ENCODE results near the gene FYTTD1.
"Not testable (repeated sequence)": the region's sequence is repeated elsewhere in the genome, so short reads cannot be mapped to it uniquely, and the experiment has no call there.

The FYTTD1 gene

GRCh38 chr3:197749601-197750395, at the start of gene FYTTD1:
TSS of gene FYTTD1 (plus strand) at chr3:197749883. CDS start at chr3:197749972, 89 bp downstream.
- no peak for DNase-seq (ENCODE audit: low read depth)

GRCh38 chr3:197700095-197700494, 49.6 kb upstream of the FYTTD1 start:
- DNase-seq (ENCODE audit: low read depth), result no peak

- DNase-seq (ENCODE audit: low read depth), result no peak
Measured at GRCh38 chr3:197701841-197702240, 47.8 kb upstream of the FYTTD1 start.

GRCh38 chr3:197706658-197707057, 43.0 kb upstream of the FYTTD1 start:
- DNase-seq (ENCODE audit: low read depth), result no peak

- no peak for DNase-seq (ENCODE audit: low read depth)
Measured at GRCh38 chr3:197709135-197709534, 40.5 kb upstream of the FYTTD1 start.

GRCh38 chr3:197710965-197711364, 38.7 kb upstream of the FYTTD1 start:
- not testable (repeated sequence) for DNase-seq (ENCODE audit: low read depth)

GRCh38 chr3:197711973-197712707, 37.5 kb upstream of the FYTTD1 start:
- DNase-seq (ENCODE audit: low read depth), result peak; percentile 96

GRCh38 chr3:197713477-197713822, 36.2 kb upstream of the FYTTD1 start:
- no peak for DNase-seq (ENCODE audit: low read depth)

- DNase-seq (ENCODE audit: low read depth), result no peak
Measured at GRCh38 chr3:197714251-197714650, 35.4 kb upstream of the FYTTD1 start.

GRCh38 chr3:197718891-197719290, 30.8 kb upstream of the FYTTD1 start:
- peak; percentile 85 for DNase-seq (ENCODE audit: low read depth)

- no peak for DNase-seq (ENCODE audit: low read depth)
Measured at GRCh38 chr3:197720694-197721093, 29.0 kb upstream of the FYTTD1 start.

- no peak for DNase-seq (ENCODE audit: low read depth)
Measured at GRCh38 chr3:197722734-197723133, 26.9 kb upstream of the FYTTD1 start.

GRCh38 chr3:197727878-197728277, 21.8 kb upstream of the FYTTD1 start:
- not testable (repeated sequence) for DNase-seq (ENCODE audit: low read depth)

- DNase-seq (ENCODE audit: low read depth), result no peak
Measured at GRCh38 chr3:197728487-197728886, 21.2 kb upstream of the FYTTD1 start.

GRCh38 chr3:197730200-197730599, 19.5 kb upstream of the FYTTD1 start:
- no peak for DNase-seq (ENCODE audit: low read depth)

GRCh38 chr3:197730770-197731169, 18.9 kb upstream of the FYTTD1 start:
- not testable (repeated sequence) for DNase-seq (ENCODE audit: low read depth)

GRCh38 chr3:197731483-197731882, 18.2 kb upstream of the FYTTD1 start:
- DNase-seq (ENCODE audit: low read depth), result not testable (repeated sequence)

- DNase-seq (ENCODE audit: low read depth), result no peak
Measured at GRCh38 chr3:197733042-197733441, 16.6 kb upstream of the FYTTD1 start.

- DNase-seq (ENCODE audit: low read depth), result no peak
Measured at GRCh38 chr3:197734667-197735318, 14.9 kb upstream of the FYTTD1 start.

- no peak for DNase-seq (ENCODE audit: low read depth)
Measured at GRCh38 chr3:197736010-197736490, 13.6 kb upstream of the FYTTD1 start.

- peak; percentile 69 for DNase-seq (ENCODE audit: low read depth)
Measured at GRCh38 chr3:197736491-197737318, 13.0 kb upstream of the FYTTD1 start, which contains the start of gene RUBCN. TSS of gene RUBCN (minus strand) at chr3:197736904. CDS start at chr3:197736719, 185 bp downstream.

- DNase-seq (ENCODE audit: low read depth), result no peak
Measured at GRCh38 chr3:197737319-197737649, 12.4 kb upstream of the FYTTD1 start.
